Mesendoderm (in vitro differentiated cells): Measurements from ENCODE around the gene SWT1.
"Not testable (repeated sequence)": the region's sequence is repeated elsewhere in the genome, so short reads cannot be mapped to it uniquely, and the experiment has no call there.

Experiments used
- DNase-seq: peaks from one replicate; pipeline ENCODE4 v3.0.0; 2013
- H2AK5ac ChIP-seq: 2 replicates; pipeline ENCODE4 v1.6.1; 2013; ENCODE audit warnings: low read length, inconsistent platforms
- H2BK120ac ChIP-seq: 2 replicates; pipeline ENCODE4 v1.6.1; 2013; ENCODE audit warnings: low read depth, mild to moderate bottlenecking, low read length, moderate library complexity, mixed read lengths
- H2BK15ac ChIP-seq: replicated peaks from 2 replicates; pipeline ENCODE4 v1.6.1; 2013; ENCODE audit warnings: low read depth, mild to moderate bottlenecking, moderate library complexity
- H2BK5ac ChIP-seq: 2 replicates; pipeline ENCODE4 v1.6.1; 2013; ENCODE audit warnings: low read length, inconsistent platforms
- H3K18ac ChIP-seq: 2 replicates; pipeline ENCODE4 v1.6.1; 2013; ENCODE audit warnings: mild to moderate bottlenecking, low read length, mixed read lengths
- H3K23ac ChIP-seq: one replicate; pipeline ENCODE4 v1.6.1; 2013; ENCODE audit warnings: low read length
- H3K27ac ChIP-seq: 2 replicates; pipeline ENCODE4 v1.5.1; 2013; ENCODE audit warnings: low read depth, mild to moderate bottlenecking, inconsistent platforms, low read length, moderate library complexity
- H3K27me3 ChIP-seq: 2 replicates; pipeline ENCODE4 v1.6.1; 2013; ENCODE audit warnings: low read length, control low read depth, mild to moderate bottlenecking, inconsistent platforms; ENCODE audit not compliant: insufficient read depth, poor library complexity
- H3K36me3 ChIP-seq: 2 replicates; pipeline ENCODE4 v1.6.1; 2013; ENCODE audit warnings: low read length, inconsistent platforms; ENCODE audit not compliant: control insufficient read depth, insufficient read depth
- H3K4ac ChIP-seq: one replicate; pipeline ENCODE4 v1.6.1; 2013; ENCODE audit warnings: low read depth, mild to moderate bottlenecking, low read length, moderate library complexity
- H3K4me1 ChIP-seq: 2 replicates; pipeline ENCODE4 v1.6.1; 2013; ENCODE audit warnings: low read depth, low read length, inconsistent platforms; ENCODE audit not compliant: control insufficient read depth
- H3K4me2 ChIP-seq: 2 replicates; pipeline ENCODE4 v1.6.1; 2013; ENCODE audit warnings: low read length
- H3K4me3 ChIP-seq: 2 replicates; pipeline ENCODE4 v1.5.1; 2013; ENCODE audit warnings: mild to moderate bottlenecking, low read length
- H3K56ac ChIP-seq: one replicate; pipeline ENCODE4 v1.6.1; 2013; ENCODE audit warnings: low read length
- H3K79me1 ChIP-seq: 2 replicates; pipeline ENCODE4 v1.6.1; 2013; ENCODE audit warnings: low read length, inconsistent platforms
- H3K79me2 ChIP-seq: 2 replicates; pipeline ENCODE4 v1.6.1; 2013; ENCODE audit warnings: mild to moderate bottlenecking, low read length; ENCODE audit not compliant: control insufficient read depth, insufficient read depth
- H3K9ac ChIP-seq: 2 replicates; pipeline ENCODE4 v1.6.1; 2013; ENCODE audit warnings: low read length, inconsistent platforms
- H4K5ac ChIP-seq: one replicate; pipeline ENCODE4 v1.6.1; 2013; ENCODE audit warnings: low read length
- H4K8ac ChIP-seq: one replicate; pipeline ENCODE4 v1.6.1; 2013; ENCODE audit warnings: low read depth, mild to moderate bottlenecking, control low read depth, low read length, moderate library complexity
- WGBS: extraction: QIAGEN DNeasy Blood & Tissue Kit; methylation state at CpG from one replicate; pipeline ENCODE4 v1.1.7; 2013; ENCODE audit warnings: low lambda C conversion rate, missing lambda C conversion rate; ENCODE audit not compliant: insufficient coverage; ENCODE audit errors: extremely low coverage; 5-methylcytosine and 5-hydroxymethylcytosine counted together

SWT1 gene

DNA sequence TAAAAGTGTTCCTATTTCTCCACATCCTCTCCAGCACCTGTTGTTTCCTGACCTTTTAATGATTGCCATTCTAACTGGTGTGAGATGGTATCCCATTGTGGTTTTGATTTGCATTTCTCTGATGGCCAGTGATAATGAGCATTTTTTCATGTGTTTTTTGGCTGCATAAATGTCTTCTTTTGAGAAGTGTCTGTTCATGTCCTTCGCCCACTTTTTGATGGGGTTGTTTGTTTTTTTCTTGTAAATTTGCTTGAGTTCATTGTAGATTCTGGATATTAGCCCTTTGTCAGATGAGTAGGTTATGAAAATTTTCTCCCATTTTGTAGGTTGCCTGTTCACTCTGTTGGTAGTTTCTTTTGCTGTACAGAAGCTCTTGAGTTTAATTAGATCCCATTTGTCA, 95.4 kb downstream of the SWT1 start:
- not testable (repeated sequence) for H3K27me3 ChIP-seq, H4K8ac ChIP-seq, H3K23ac ChIP-seq, H2BK5ac ChIP-seq, H3K18ac ChIP-seq, H2AK5ac ChIP-seq, DNase-seq, H2BK15ac ChIP-seq, H3K4ac ChIP-seq, H3K4me2 ChIP-seq, H4K5ac ChIP-seq, H3K79me1 ChIP-seq, H3K4me3 ChIP-seq, H3K36me3 ChIP-seq, H3K56ac ChIP-seq, H3K9ac ChIP-seq, H2BK120ac ChIP-seq, H3K79me2 ChIP-seq, H3K4me1 ChIP-seq, H3K27ac ChIP-seq
- no CpG with 5 or more reads among the region's 1 CpG for WGBS

DNA sequence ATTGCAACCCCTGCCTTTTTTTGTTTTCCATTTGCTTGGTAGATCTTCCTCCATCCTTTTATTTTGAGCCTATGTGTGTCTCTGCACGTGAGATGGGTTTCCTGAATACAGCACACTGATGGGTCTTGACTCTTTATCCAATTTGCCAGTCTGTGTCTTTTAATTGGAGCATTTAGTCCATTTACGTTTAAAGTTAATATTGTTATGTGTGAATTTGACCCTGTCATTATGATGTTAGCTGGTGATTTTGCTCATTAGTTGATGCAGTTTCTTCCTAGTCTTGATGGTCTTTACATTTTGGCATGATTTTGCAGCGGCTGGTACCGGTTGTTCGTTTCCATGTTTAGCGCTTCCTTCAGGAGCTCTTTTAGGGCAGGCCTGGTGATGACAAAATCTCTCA, 98.6 kb downstream of the SWT1 start:
- H3K4me2 ChIP-seq, H3K56ac ChIP-seq, H4K5ac ChIP-seq, H3K27ac ChIP-seq, H3K79me2 ChIP-seq, H2AK5ac ChIP-seq, H2BK5ac ChIP-seq, H3K9ac ChIP-seq, H3K4ac ChIP-seq, H3K4me1 ChIP-seq, H4K8ac ChIP-seq, H3K27me3 ChIP-seq, H3K23ac ChIP-seq, H3K36me3 ChIP-seq, H3K18ac ChIP-seq, H3K4me3 ChIP-seq, H2BK15ac ChIP-seq, H3K79me1 ChIP-seq, H2BK120ac ChIP-seq, DNase-seq: not testable (repeated sequence)
- no CpG with 5 or more reads among the region's 6 CpGs for WGBS

DNA sequence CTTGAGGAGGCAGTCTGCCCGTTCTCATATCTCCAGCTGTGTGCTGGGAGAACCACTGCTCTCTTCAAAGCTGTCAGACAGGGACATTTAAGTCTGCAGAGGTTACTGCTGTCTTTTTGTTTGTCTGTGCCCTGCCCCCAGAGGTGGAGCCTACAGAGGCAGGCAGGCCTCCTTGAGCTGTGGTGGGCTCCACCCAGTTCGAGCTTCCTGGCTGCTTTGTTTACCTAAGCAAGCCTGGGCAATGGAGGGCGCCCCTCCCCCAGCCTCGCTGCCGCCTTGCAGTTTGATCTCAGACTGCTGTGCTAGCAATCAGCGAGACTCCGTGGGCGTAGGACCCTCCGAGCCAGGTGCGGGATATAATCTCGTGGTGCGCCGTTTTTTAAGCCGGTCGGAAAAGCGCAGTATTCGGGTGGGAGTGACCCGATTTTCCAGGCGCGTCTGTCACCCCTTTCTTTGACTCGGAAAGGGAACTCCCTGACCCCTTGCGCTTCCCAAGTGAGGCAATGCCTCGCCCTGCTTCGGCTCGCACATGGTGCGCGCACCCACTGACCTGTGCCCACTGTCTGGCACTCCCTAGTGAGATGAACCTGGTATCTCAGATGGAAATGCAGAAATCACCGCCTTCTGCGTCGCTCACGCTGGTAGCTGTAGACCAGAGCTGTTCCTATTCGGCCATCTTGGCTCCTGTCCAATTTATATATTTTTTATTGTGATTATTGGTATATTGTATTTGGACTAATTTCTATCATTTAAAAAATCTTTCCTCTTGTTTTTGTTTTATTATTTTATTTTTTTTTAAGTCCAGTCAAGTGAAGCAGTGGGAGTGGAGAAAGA, 100.4 kb downstream of the SWT1 start:
- not testable (repeated sequence) for H3K36me3 ChIP-seq, H3K27ac ChIP-seq, H3K4ac ChIP-seq, H3K79me2 ChIP-seq, H2BK120ac ChIP-seq, H3K27me3 ChIP-seq, H3K23ac ChIP-seq, H3K4me1 ChIP-seq, H3K9ac ChIP-seq, H2BK15ac ChIP-seq, H4K5ac ChIP-seq, H2BK5ac ChIP-seq, H3K4me2 ChIP-seq, H2AK5ac ChIP-seq, H3K18ac ChIP-seq, H3K4me3 ChIP-seq, H4K8ac ChIP-seq, H3K56ac ChIP-seq, DNase-seq, H3K79me1 ChIP-seq
- WGBS, result no CpG with 5 or more reads among the region's 32 CpGs

DNA sequence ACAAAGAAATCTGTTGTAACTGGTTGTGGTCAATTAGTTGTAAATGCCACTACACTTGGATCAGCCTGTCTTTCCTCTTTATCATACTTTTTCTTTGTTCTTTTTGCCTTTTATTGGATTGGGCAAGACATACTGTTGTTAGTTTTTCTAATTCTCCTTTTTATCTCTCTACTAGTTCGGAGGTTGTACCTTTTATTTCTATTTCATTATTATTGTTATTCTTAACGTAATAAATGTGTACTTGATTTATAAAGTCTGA, 100.9 kb downstream of the SWT1 start:
- Histone ChIP-seq H2BK15ac (no peak overlapping the region), H2BK5ac (no peak overlapping the region), H3K27me3 (no peaks in the 10 kb centered on the region), H3K23ac (no peak overlapping the region), H3K4me1 (no peaks in the 10 kb centered on the region), H2AK5ac (no peak overlapping the region), H2BK120ac (no peak overlapping the region), H3K36me3 (no peaks in the 10 kb centered on the region), H3K27ac (no peak overlapping the region), H4K5ac (no peak overlapping the region), H3K18ac (no peak overlapping the region), H3K4me3 (no peak overlapping the region), H3K79me1 (no peaks in the 10 kb centered on the region), H3K56ac (no peak overlapping the region), H3K79me2 (no peaks in the 10 kb centered on the region), H3K4me2 (no peak overlapping the region), H3K4ac (no peak overlapping the region), H4K8ac (no peak overlapping the region), H3K9ac (no peak overlapping the region)
- no peak for DNase-seq
- no CpG with 5 or more reads among the region's 2 CpGs for WGBS

DNA sequence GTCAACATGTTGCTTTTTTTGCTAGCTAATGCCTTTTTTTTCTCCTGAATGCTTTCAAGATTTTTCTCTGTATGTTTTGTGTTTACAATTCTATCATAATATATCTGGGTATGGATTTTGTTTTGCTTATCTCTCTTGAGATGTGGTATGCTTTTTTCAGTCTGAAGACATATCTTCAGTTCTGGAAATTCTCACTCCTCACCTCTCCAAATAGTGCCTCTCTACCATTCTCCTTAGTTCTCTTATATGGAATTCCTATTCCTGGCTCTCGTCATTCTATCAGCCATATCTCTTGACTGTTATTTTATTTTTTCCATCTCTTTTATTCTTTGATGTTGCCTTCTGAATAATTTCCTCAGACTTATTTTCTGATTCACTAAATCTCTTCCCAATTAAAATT, 101.7 kb downstream of the SWT1 start:
- no peaks in the 10 kb centered on the region for H3K36me3 ChIP-seq
- H2BK5ac ChIP-seq, result no peak overlapping the region
- no peaks in the 10 kb centered on the region for H3K79me1 ChIP-seq
- no peak for DNase-seq
- H3K23ac ChIP-seq, result no peak overlapping the region
- H4K5ac ChIP-seq, result no peak overlapping the region
- H3K18ac ChIP-seq, result no peak overlapping the region
- H3K4ac ChIP-seq, result no peak overlapping the region
- H3K4me1 ChIP-seq, result no peaks in the 10 kb centered on the region
- no peak overlapping the region for H3K27ac ChIP-seq
- H3K9ac ChIP-seq, result no peak overlapping the region
- H4K8ac ChIP-seq, result no peak overlapping the region
- no peak overlapping the region for H3K4me3 ChIP-seq
- H3K27me3 ChIP-seq, result no peaks in the 10 kb centered on the region
- H2BK120ac ChIP-seq, result no peak overlapping the region
- no peak overlapping the region for H2AK5ac ChIP-seq
- no CpG with 5 or more reads among the region's 1 CpG for WGBS
- H3K79me2 ChIP-seq, result no peaks in the 10 kb centered on the region
- H3K4me2 ChIP-seq, result no peak overlapping the region
- no peak overlapping the region for H2BK15ac ChIP-seq
- no peak overlapping the region for H3K56ac ChIP-seq

DNA sequence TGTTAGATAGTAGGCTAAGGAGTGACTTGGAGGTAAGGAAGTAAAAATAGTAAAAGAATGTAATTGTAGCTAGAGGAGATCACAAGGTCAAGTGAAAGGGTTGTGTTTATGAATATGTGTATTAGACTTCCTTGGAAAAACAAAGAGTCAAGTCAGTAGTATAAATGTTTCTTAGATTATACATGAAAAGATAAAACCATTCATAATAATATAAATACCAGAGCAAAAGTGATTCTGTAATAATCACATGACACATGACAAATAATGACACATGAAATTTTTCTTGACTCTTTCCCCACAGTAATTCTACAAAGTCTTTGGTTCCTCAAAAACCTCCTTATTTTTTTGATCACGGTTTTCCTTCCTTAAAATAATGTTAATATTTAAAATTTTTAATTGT, 103.6 kb downstream of the SWT1 start:
- no peaks in the 10 kb centered on the region for H3K4me1 ChIP-seq
- no peak overlapping the region for H2AK5ac ChIP-seq
- no peak overlapping the region for H3K4ac ChIP-seq
- no peak overlapping the region for H3K23ac ChIP-seq
- DNase-seq, result no peak
- no peak overlapping the region for H4K8ac ChIP-seq
- no peak overlapping the region for H4K5ac ChIP-seq
- no peak overlapping the region for H3K56ac ChIP-seq
- no peak overlapping the region for H3K27ac ChIP-seq
- H3K27me3 ChIP-seq, result no peaks in the 10 kb centered on the region
- H3K79me1 ChIP-seq, result no peaks in the 10 kb centered on the region
- H3K4me3 ChIP-seq, result no peak overlapping the region
- H2BK120ac ChIP-seq, result no peak overlapping the region
- H3K9ac ChIP-seq, result no peak overlapping the region
- no peak overlapping the region for H2BK5ac ChIP-seq
- H3K4me2 ChIP-seq, result no peak overlapping the region
- no CpG with 5 or more reads among the region's 1 CpG for WGBS
- H3K36me3 ChIP-seq, result no peaks in the 10 kb centered on the region
- H3K18ac ChIP-seq, result no peak overlapping the region
- H2BK15ac ChIP-seq, result no peak overlapping the region
- no peaks in the 10 kb centered on the region for H3K79me2 ChIP-seq
